ENCODE data around the gene PPP1R9B.

The PPP1R9B gene

DNA sequence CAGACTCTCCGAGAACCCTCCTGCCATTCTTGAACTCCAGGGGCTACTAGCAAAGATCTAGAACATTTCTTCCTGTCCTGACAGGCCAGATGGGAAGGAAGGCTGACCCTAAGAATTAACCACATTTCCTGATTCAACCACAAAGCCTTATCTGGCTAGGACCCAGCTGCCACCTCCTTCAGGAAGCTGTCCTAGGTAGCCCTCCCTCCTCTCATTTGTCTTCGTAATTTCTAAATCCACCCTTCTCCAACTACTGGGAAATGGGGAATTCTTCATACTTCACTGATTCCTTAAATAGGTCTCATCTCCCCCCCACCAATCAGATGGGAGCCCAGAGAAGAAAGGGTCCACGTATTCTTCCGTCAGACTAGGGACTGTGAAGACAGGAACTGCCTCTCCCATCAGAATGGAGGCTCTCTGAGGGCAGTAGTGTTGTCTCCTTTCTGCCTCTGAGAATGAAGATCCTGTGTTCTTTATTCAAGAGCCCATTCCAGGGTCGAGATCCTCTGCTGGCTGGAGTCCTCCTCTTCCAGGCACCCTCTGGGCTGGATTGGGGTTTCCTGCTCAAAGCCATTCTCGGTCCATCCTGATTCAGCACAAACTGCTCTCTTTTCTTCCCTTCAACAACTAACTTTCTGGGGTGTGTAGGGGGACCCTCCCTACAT lies 22.6 kb downstream of the PPP1R9B start:
- Histone ChIP-seq H3K79me2 (ENCODE audit: low read length) (no peaks in the 10 kb centered on the region), H3K9ac (ENCODE audit: low read length) (no peak overlapping the region), H3K4me1 (ENCODE audit: low read length) (peaks cover 19% of the 10 kb centered on the region), H3K27ac (ENCODE audit: low read length) (no peak overlapping the region), H3K4me3 (ENCODE audit: low read length) (no peak overlapping the region), H3K27me3 (ENCODE audit: low read depth, low read length) (peaks cover 18% of the 10 kb centered on the region), H4K20me1 (ENCODE audit: insufficient read depth, low read length) (peaks cover 14% of the 10 kb centered on the region), H3K36me3 (replicated peaks; ENCODE audit: low read depth, low read length) (peaks cover 8% of the 10 kb centered on the region), H3K4me2 (ENCODE audit: low read length) (no peak overlapping the region), H2AFZ (ENCODE audit: low read depth, low read length) (no peak overlapping the region), H3K9me3 (ENCODE audit: insufficient read depth, low read length) (no peaks in the 10 kb centered on the region)
- no peak for TF ChIP-seq EZH2phosphoT487 (IDR thresholded peaks at IDR 0.05; ENCODE audit: low read depth)
- TF ChIP-seq, protein P1, sequence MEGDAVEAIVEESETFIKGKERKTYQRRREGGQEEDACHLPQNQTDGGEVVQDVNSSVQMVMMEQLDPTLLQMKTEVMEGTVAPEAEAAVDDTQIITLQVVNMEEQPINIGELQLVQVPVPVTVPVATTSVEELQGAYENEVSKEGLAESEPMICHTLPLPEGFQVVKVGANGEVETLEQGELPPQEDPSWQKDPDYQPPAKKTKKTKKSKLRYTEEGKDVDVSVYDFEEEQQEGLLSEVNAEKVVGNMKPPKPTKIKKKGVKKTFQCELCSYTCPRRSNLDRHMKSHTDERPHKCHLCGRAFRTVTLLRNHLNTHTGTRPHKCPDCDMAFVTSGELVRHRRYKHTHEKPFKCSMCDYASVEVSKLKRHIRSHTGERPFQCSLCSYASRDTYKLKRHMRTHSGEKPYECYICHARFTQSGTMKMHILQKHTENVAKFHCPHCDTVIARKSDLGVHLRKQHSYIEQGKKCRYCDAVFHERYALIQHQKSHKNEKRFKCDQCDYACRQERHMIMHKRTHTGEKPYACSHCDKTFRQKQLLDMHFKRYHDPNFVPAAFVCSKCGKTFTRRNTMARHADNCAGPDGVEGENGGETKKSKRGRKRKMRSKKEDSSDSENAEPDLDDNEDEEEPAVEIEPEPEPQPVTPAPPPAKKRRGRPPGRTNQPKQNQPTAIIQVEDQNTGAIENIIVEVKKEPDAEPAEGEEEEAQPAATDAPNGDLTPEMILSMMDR (IDR thresholded peaks at IDR 0.05; ENCODE audit: low read depth, low read length): no peak

DNA sequence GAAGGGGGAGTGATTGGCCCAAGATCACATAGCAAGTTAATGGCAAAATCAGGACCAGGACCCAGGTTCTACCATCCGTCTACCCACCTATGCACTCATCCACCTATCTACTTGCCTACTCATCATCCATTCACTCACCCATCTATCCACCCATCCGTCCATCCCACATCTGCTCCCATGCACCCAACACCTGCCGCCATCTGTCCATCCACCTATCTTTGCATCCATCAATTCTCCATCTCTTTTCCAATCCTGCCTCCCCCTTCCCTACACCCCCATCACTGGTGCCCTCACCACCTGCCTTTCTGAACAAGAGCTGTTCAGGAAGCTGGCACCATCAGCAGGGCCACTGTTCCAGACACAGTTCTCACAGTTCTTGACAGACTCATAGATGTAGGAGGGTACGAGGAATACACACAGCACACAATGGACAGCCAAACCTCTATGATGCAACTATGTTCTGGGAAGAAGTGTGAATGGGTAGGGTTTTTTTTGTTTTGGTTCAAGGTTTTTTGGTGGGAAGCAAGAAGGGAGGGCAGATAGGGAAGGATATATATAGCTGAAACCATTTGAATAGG lies 25.0 kb downstream of the PPP1R9B start:
- no peaks in the 10 kb centered on the region for H3K36me3 ChIP-seq (replicated peaks; ENCODE audit: low read depth, low read length)
- H3K4me2 ChIP-seq (ENCODE audit: low read length): no peak overlapping the region
- H3K27ac ChIP-seq (ENCODE audit: low read length): no peak overlapping the region
- peaks cover 4% of the 10 kb centered on the region for H3K4me1 ChIP-seq (ENCODE audit: low read length)
- H3K4me3 ChIP-seq (ENCODE audit: low read length): no peak overlapping the region
- H2AFZ ChIP-seq (ENCODE audit: low read depth, low read length): no peak overlapping the region
- TF ChIP-seq, protein P1 (IDR thresholded peaks at IDR 0.05; ENCODE audit: low read depth, low read length): no peak
- no peak for TF ChIP-seq EZH2phosphoT487 (IDR thresholded peaks at IDR 0.05; ENCODE audit: low read depth)
- no peaks in the 10 kb centered on the region for H3K79me2 ChIP-seq (ENCODE audit: low read length)
- H4K20me1 ChIP-seq (ENCODE audit: insufficient read depth, low read length): no peaks in the 10 kb centered on the region
- H3K9me3 ChIP-seq (ENCODE audit: insufficient read depth, low read length): no peaks in the 10 kb centered on the region
- H3K27me3 ChIP-seq (ENCODE audit: low read depth, low read length): peaks cover 24% of the 10 kb centered on the region
- no peak overlapping the region for H3K9ac ChIP-seq (ENCODE audit: low read length)

DNA sequence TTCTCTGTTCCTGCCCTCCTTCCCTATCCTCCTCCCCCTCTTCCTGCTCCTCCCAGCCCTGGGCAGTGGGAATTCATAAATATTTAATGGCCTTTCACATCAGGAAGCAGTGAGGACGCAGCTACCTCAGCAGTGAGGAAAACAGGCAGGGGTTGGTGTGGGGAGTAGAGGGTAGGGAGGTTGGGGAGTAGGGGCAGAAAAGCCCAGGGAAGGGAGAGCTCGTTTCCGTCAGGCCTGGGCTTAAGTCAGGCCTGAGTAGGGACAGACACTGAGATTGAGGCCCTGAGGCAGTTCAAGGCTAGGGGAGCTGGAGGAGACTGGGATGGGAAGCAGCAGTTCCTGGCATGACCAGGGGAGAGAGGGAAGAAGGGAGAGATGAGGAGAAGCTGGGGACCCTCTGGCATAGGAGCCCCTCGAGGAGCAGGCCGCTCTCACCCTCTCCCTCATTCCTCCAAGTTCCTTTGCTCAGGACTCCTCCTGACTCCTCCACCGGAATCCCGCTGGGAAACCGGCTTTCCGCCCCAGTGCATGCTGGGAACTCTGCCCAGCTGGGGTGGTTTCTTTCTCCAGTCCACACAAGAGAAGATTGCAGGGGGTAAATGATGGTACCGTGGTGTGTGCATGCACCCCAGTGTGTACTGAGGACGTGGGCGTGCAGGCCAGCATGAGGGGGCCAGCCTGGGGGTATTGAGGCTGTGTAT lies 26.7 kb downstream of the PPP1R9B start:
- H3K9ac ChIP-seq (ENCODE audit: low read length): no peak overlapping the region
- TF ChIP-seq, protein P1 (IDR thresholded peaks at IDR 0.05; ENCODE audit: low read depth, low read length): no peak
- TF ChIP-seq EZH2phosphoT487 (IDR thresholded peaks at IDR 0.05; ENCODE audit: low read depth): no peak
- H3K4me2 ChIP-seq (ENCODE audit: low read length): no peak overlapping the region
- H3K36me3 ChIP-seq (replicated peaks; ENCODE audit: low read depth, low read length): no peaks in the 10 kb centered on the region
- no peak overlapping the region for H3K27ac ChIP-seq (ENCODE audit: low read length)
- H2AFZ ChIP-seq (ENCODE audit: low read depth, low read length): no peak overlapping the region
- H3K27me3 ChIP-seq (ENCODE audit: low read depth, low read length): peaks cover 21% of the 10 kb centered on the region
- no peaks in the 10 kb centered on the region for H3K4me1 ChIP-seq (ENCODE audit: low read length)
- H4K20me1 ChIP-seq (ENCODE audit: insufficient read depth, low read length): no peaks in the 10 kb centered on the region
- no peak overlapping the region for H3K4me3 ChIP-seq (ENCODE audit: low read length)
- H3K79me2 ChIP-seq (ENCODE audit: low read length): no peaks in the 10 kb centered on the region
- no peaks in the 10 kb centered on the region for H3K9me3 ChIP-seq (ENCODE audit: insufficient read depth, low read length)

DNA sequence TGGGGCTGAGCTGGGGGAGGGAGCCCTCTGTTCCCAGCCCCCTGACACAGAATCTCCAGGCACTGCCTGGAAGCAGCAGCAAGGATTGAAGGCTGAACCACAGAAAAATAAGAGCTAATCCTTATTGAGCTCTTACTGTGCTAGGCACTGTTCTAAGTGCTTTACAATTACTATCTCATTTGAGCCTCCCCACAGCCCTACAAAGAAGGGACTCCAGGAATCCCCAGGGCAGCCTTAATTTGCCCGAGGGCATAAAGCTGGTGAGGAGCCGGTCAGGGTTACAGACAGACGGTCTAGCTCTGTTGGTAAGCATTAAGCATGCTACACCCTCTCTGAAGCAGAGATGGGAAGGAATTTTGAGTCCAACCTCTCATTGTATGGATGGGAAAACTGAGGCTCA lies 27.5 kb downstream of the PPP1R9B start:
- TF ChIP-seq, protein P1 (IDR thresholded peaks at IDR 0.05; ENCODE audit: low read depth, low read length): no peak
- no peak for TF ChIP-seq EZH2phosphoT487 (IDR thresholded peaks at IDR 0.05; ENCODE audit: low read depth)
- peaks cover 14% of the 10 kb centered on the region for H3K27me3 ChIP-seq (ENCODE audit: low read depth, low read length)
- no peak overlapping the region for H3K9ac ChIP-seq (ENCODE audit: low read length)
- no peak overlapping the region for H2AFZ ChIP-seq (ENCODE audit: low read depth, low read length)
- no peak overlapping the region for H3K4me3 ChIP-seq (ENCODE audit: low read length)
- no peaks in the 10 kb centered on the region for H4K20me1 ChIP-seq (ENCODE audit: insufficient read depth, low read length)
- no peak overlapping the region for H3K4me2 ChIP-seq (ENCODE audit: low read length)
- H3K9me3 ChIP-seq (ENCODE audit: insufficient read depth, low read length): no peaks in the 10 kb centered on the region
- no peaks in the 10 kb centered on the region for H3K4me1 ChIP-seq (ENCODE audit: low read length)
- H3K36me3 ChIP-seq (replicated peaks; ENCODE audit: low read depth, low read length): no peaks in the 10 kb centered on the region
- no peaks in the 10 kb centered on the region for H3K79me2 ChIP-seq (ENCODE audit: low read length)
- no peak overlapping the region for H3K27ac ChIP-seq (ENCODE audit: low read length)

Measured in OCI-LY3 (cell line).